Astrocyte (in vitro differentiated cells and primary cell): Measurements from ENCODE around the gene C6orf47.

Experiments used
- EZH2 ChIP-seq: IDR thresholded peaks from 2 replicates; pipeline ENCODE4 v1.6.1; 2012; ENCODE audit warnings: mild to moderate bottlenecking, low read length, inconsistent platforms; ENCODE audit not compliant: insufficient read depth
- TF ChIP-seq, protein P1 (sequence below): IDR thresholded peaks from 2 replicates; pipeline ENCODE4 v1.5.1; 2011; ENCODE audit warnings: low read depth, mild to moderate bottlenecking, inconsistent platforms, low read length, moderate library complexity; ENCODE audit not compliant: insufficient read depth

GRCh38 chr6:31652925-31653724 is 7.5 kb downstream of the C6orf47 start:
- TF ChIP-seq, protein P1, sequence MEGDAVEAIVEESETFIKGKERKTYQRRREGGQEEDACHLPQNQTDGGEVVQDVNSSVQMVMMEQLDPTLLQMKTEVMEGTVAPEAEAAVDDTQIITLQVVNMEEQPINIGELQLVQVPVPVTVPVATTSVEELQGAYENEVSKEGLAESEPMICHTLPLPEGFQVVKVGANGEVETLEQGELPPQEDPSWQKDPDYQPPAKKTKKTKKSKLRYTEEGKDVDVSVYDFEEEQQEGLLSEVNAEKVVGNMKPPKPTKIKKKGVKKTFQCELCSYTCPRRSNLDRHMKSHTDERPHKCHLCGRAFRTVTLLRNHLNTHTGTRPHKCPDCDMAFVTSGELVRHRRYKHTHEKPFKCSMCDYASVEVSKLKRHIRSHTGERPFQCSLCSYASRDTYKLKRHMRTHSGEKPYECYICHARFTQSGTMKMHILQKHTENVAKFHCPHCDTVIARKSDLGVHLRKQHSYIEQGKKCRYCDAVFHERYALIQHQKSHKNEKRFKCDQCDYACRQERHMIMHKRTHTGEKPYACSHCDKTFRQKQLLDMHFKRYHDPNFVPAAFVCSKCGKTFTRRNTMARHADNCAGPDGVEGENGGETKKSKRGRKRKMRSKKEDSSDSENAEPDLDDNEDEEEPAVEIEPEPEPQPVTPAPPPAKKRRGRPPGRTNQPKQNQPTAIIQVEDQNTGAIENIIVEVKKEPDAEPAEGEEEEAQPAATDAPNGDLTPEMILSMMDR = no peak
- no peak for TF ChIP-seq EZH2
